Thoracic aorta (tissue), 2 donors: Measurements from ENCODE around the gene PDE4D. TPM values are rescaled to one million over a fixed set of nuclear protein-coding genes. Genes with fewer than 3 reads are reported as not detected.

ENCODE experiments used
- ATAC-seq: fragments of 150-250 bp; one replicate; pipeline ENCODE4 v1.8.0; 2017; ENCODE audit warnings: low read depth; ENCODE audit not compliant: insufficient number of reproducible peaks, low FRiP score
- DNase-seq: peaks from one replicate; pipeline ENCODE4 v3.0.0-alpha.2; 2020; ENCODE audit warnings: low spot score
- H3K27ac ChIP-seq, 2 donors: fragments of 200-600 bp; sonication (generic); 1 replicate in 1 of 2; 2 replicates in 1 of 2; pipeline ENCODE4 v1.5.1; 2016; ENCODE audit warnings: mild to moderate bottlenecking in 2 of 2, moderate library complexity in 2 of 2
- H3K27me3 ChIP-seq: fragments of 200-600 bp; sonication (generic); replicated peaks from 2 replicates; pipeline ENCODE4 v1.6.0; 2016; ENCODE audit warnings: mild to moderate bottlenecking; ENCODE audit not compliant: insufficient read depth
- H3K36me3 ChIP-seq: fragments of 200-600 bp; sonication (generic); one replicate; pipeline ENCODE4 v1.5.1; 2016
- H3K4me1 ChIP-seq, 2 donors: fragments of 200-600 bp; sonication (generic); 1 replicate in 1 of 2; 2 replicates in 1 of 2; pipeline versions ENCODE4 v1.5.1 to v1.6.0; 2016; ENCODE audit warnings: low read depth in 2 of 2, mild to moderate bottlenecking in 1 of 2; ENCODE audit not compliant: control insufficient read depth in 1 of 2
- H3K4me3 ChIP-seq: fragments of 200-600 bp; sonication (generic); 2 replicates; pipeline ENCODE4 v1.5.1; 2016; ENCODE audit warnings: mild to moderate bottlenecking
- H3K9me3 ChIP-seq: fragments of 200-600 bp; sonication (generic); 2 replicates; pipeline ENCODE4 v1.5.1; 2016
- total RNA-seq, 2 donors: library from RNA; depleted of rRNA; stranded (reverse); fragments of >200 nt; gene quantifications; one replicate each; pipeline versions ENCODE4 v1.1.0 to v1.2.3, GENCODE V29; 2016
- TF ChIP-seq, protein P1 (sequence below): fragments of 200-600 bp; sonication (generic); IDR thresholded peaks from one replicate; pipeline ENCODE4 v1.5.1; 2019; ENCODE audit warnings: antibody characterized with exemption

PDE4D gene
- total RNA-seq, 2 donors from 2014 or later, result 34.0 to 85.8 TPM

DNA sequence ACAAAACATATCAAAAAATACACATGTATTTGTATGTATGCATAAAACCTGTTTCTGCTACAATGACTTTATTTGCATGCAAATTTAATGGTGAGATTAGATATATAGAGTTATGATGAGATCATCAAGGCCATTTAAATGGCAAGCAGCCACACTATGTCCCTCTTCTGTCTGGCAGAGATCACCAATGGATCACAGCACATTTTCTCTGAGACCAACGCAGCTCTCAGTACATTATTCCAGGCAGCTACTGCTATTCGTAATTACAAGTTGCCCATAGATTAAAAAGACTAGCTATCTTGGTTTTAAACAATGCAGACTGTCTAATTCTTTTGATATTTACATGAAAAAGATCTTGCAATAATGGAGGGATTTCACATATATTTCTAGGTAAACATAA, 629.5 kb downstream of the PDE4D start:
- Histone ChIP-seq H3K4me3 (no peak overlapping the region), H3K27me3 (no peaks in the 10 kb centered on the region), H3K36me3 (no peaks in the 10 kb centered on the region), H3K27ac (no peak overlapping the region), H3K4me1 (no peaks in the 10 kb centered on the region), H3K9me3 (no peaks in the 10 kb centered on the region)
- DNase-seq, result no peak
- no peak for ATAC-seq
- TF ChIP-seq, protein P1, sequence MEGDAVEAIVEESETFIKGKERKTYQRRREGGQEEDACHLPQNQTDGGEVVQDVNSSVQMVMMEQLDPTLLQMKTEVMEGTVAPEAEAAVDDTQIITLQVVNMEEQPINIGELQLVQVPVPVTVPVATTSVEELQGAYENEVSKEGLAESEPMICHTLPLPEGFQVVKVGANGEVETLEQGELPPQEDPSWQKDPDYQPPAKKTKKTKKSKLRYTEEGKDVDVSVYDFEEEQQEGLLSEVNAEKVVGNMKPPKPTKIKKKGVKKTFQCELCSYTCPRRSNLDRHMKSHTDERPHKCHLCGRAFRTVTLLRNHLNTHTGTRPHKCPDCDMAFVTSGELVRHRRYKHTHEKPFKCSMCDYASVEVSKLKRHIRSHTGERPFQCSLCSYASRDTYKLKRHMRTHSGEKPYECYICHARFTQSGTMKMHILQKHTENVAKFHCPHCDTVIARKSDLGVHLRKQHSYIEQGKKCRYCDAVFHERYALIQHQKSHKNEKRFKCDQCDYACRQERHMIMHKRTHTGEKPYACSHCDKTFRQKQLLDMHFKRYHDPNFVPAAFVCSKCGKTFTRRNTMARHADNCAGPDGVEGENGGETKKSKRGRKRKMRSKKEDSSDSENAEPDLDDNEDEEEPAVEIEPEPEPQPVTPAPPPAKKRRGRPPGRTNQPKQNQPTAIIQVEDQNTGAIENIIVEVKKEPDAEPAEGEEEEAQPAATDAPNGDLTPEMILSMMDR, result no peak

GRCh38 chr5:59261969-59262368, 631.6 kb downstream of the PDE4D start:
- H3K9me3 ChIP-seq, result no peaks in the 10 kb centered on the region
- H3K4me3 ChIP-seq, result no peak overlapping the region
- H3K36me3 ChIP-seq, result no peaks in the 10 kb centered on the region
- no peaks in the 10 kb centered on the region for H3K27me3 ChIP-seq
- H3K27ac ChIP-seq, result no peak overlapping the region
- no peaks in the 10 kb centered on the region for H3K4me1 ChIP-seq
- TF ChIP-seq, protein P1, result no peak
- ATAC-seq (no peak), DNase-seq (no peak)

DNA sequence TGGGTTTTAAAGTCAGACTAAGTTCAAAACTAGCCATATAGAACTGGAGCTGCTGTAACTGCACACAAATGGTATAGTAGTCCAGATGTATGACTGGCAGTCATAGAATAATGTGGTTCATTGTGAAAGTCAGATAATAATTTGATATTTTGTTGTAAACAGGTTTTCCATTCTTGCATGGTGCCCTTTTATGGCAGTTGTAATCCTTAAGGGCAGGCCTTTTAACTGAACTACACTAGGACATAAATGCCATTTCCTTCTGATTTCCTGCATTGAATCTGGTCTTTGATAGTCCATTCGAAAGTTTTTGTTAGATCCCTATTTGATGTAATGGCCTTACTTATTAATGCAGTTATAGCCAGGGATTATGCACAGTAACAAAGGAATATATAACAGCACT, 632.6 kb downstream of the PDE4D start:
- Histone ChIP-seq H3K4me1 (no peaks in the 10 kb centered on the region), H3K4me3 (no peak overlapping the region), H3K36me3 (no peaks in the 10 kb centered on the region), H3K27ac (no peak overlapping the region), H3K9me3 (no peaks in the 10 kb centered on the region), H3K27me3 (no peaks in the 10 kb centered on the region)
- DNase-seq, result no peak
- TF ChIP-seq, protein P1, result no peak
- ATAC-seq, result no peak

DNA sequence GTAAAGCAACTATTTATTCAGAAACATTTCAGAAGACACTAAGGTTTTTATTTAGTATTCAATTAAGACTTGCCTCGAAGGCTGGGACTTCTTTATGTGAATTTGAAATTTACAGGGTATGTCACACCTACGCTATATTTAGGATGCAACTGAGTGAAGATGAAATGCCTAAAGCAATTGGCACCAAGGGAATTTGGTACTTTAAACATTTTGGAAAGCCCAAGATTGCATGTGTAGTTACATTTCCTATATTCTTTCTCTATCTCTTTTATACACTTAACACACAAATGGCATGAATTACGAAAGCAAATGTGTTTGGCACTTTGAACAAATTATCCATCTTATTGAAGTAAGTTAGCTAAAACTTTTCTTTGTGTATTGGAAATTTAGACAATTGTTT, 633.3 kb downstream of the PDE4D start:
- H3K36me3 ChIP-seq, result no peaks in the 10 kb centered on the region
- no peaks in the 10 kb centered on the region for H3K27me3 ChIP-seq
- ATAC-seq (no peak), DNase-seq (no peak)
- TF ChIP-seq, protein P1, result no peak
- no peaks in the 10 kb centered on the region for H3K9me3 ChIP-seq
- no peak overlapping the region for H3K4me3 ChIP-seq
- no peaks in the 10 kb centered on the region for H3K4me1 ChIP-seq
- H3K27ac ChIP-seq, result no peak overlapping the region

- no peaks in the 10 kb centered on the region for H3K4me1 ChIP-seq
- no peak for DNase-seq
- H3K27me3 ChIP-seq, result no peaks in the 10 kb centered on the region
- H3K36me3 ChIP-seq, result no peaks in the 10 kb centered on the region
- no peak for ATAC-seq
- H3K9me3 ChIP-seq, result no peaks in the 10 kb centered on the region
- TF ChIP-seq, protein P1, result no peak
- H3K4me3 ChIP-seq, result no peak overlapping the region
- H3K27ac ChIP-seq, result no peak overlapping the region
Measured at GRCh38 chr5:59259237-59259636, 634.3 kb downstream of the PDE4D start.
